Peyer's patch (tissue), 4 donors: ENCODE data around the gene NCK2. TPM values are rescaled to one million over a fixed set of nuclear protein-coding genes. Genes with fewer than 3 reads are reported as not detected.

Experiments
- DNase-seq, 3 donors: peaks; one replicate each; pipeline ENCODE4 v3.0.0-alpha.2; 2017 to 2019
- H3K27ac ChIP-seq, 4 donors: fragments of 200-600 bp; sonication (generic); one replicate each; pipeline ENCODE4 v1.5.1; 2016 to 2019
- H3K27me3 ChIP-seq, 2 donors: fragments of 200-600 bp; sonication (generic); one replicate each; pipeline ENCODE4 v1.5.1; 2019
- H3K36me3 ChIP-seq, 3 donors: fragments of 200-600 bp; sonication (generic); one replicate each; pipeline ENCODE4 v1.5.1; 2016 to 2019
- H3K4me1 ChIP-seq, 4 donors: fragments of 200-600 bp; sonication (generic); one replicate each; pipeline ENCODE4 v1.5.1; 2016 to 2019
- H3K4me3 ChIP-seq, 4 donors: fragments of 200-600 bp; sonication (generic); 1 replicate in 3 of 4; 2 replicates in 1 of 4; pipeline ENCODE4 v1.5.1; 2016 to 2019; ENCODE audit warnings: mild to moderate bottlenecking in 1 of 4
- H3K9me3 ChIP-seq, 4 donors: fragments of 200-600 bp; sonication (generic); one replicate each; pipeline ENCODE4 v1.5.1; 2016 to 2019; ENCODE audit warnings: mild to moderate bottlenecking in 1 of 4
- POLR2A ChIP-seq, 2 donors: fragments of 450-650 bp; IDR thresholded peaks; one replicate each; pipeline ENCODE4 v1.5.1; 2017; ENCODE audit warnings: antibody characterized with exemption in 2 of 2, mild to moderate bottlenecking in 2 of 2, moderate library complexity in 2 of 2
- total RNA-seq, 4 donors: library from RNA; depleted of rRNA; stranded (reverse); fragments of >200 nt; gene quantifications; one replicate each; pipeline ENCODE4 v1.1.0, GENCODE V29; 2016
- TF ChIP-seq, protein P1 (sequence below), 6 experiments: fragments of 450-650 bp in 4 of 6; fragments of 200-600 bp in 2 of 6; sonication (generic) in 1 of 6; IDR thresholded peaks; one replicate each; pipeline ENCODE4 v1.5.1; 2017 to 2019; ENCODE audit warnings: antibody characterized with exemption in 6 of 6, mild to moderate bottlenecking in 3 of 6, moderate library complexity in 1 of 6

The NCK2 gene
- total RNA-seq, 4 donors from 2014 or later = 58.6 to 94.5 (median 85.8) TPM

DNA sequence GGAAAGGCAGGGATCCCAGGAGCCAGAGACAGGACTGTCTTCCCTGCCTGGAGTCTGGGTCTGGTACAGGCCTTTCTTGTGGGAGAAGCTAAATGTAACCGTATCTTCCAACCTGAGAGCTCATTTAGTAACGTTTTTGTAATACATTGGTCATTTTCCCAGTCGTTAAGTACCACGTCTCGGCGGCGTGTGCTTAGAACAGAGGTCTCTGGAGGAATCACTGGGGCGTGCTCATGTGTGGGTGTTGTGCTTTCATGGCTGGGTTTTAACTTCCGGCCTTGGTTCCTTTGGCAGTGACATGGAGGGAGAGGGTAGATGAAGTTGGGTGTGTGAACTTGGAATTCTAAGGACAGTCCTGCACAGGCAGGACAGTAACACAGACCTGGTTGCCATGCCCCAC, 79.7 kb downstream of the NCK2 start:
- Histone ChIP-seq H3K27me3 (no peaks in the 10 kb centered on the region), H3K9me3 (no peaks in the 10 kb centered on the region), H3K36me3 (no peaks in the 10 kb centered on the region), H3K27ac (no peak overlapping the region), H3K4me1 (peaks cover 3 to 33% (median 14%) of the 10 kb centered on the region in 4 donors), H3K4me3 (no peak overlapping the region)
- no peak for DNase-seq
- TF ChIP-seq POLR2A (IDR thresholded peaks at IDR 0.05) = no peak
- TF ChIP-seq, protein P1, sequence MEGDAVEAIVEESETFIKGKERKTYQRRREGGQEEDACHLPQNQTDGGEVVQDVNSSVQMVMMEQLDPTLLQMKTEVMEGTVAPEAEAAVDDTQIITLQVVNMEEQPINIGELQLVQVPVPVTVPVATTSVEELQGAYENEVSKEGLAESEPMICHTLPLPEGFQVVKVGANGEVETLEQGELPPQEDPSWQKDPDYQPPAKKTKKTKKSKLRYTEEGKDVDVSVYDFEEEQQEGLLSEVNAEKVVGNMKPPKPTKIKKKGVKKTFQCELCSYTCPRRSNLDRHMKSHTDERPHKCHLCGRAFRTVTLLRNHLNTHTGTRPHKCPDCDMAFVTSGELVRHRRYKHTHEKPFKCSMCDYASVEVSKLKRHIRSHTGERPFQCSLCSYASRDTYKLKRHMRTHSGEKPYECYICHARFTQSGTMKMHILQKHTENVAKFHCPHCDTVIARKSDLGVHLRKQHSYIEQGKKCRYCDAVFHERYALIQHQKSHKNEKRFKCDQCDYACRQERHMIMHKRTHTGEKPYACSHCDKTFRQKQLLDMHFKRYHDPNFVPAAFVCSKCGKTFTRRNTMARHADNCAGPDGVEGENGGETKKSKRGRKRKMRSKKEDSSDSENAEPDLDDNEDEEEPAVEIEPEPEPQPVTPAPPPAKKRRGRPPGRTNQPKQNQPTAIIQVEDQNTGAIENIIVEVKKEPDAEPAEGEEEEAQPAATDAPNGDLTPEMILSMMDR (IDR thresholded peaks at IDR 0.05) = no peak

DNA sequence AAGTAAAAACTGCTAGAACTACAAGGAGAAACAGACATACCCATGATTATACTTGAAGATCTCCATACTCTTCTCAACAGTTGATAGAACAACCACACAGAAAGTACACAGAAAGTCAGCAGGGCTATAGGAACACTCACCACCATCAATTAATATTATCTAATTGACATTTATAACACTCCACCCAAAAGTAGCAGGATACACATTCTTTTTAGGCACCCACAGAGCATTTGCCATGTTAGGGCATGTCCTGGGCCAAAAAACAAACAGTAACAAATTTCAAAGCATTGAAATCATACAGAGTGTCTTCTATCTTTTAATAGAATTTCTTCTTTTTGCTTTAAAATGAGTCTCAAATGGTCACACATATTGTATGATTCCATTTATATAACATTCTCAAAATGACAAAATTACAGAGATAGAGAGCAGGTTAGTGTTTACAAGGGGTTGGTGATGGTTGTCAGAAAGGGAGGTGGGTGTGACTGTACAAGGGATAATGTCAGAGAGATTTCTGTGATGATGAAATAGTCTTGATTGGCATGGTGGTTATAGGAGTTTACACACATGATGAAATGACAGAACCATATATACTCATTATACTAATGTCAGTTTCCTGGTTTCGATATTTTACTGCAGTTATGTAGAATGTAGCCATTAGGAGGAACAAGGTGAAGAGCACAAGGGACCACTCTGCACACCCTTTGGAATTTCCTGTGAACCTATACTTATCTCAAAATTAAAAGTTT, 82.8 kb downstream of the NCK2 start:
- Histone ChIP-seq H3K27ac (no peak overlapping the region), H3K4me3 (no peak overlapping the region), H3K27me3 (no peaks in the 10 kb centered on the region), H3K36me3 (no peaks in the 10 kb centered on the region), H3K9me3 (no peaks in the 10 kb centered on the region), H3K4me1 (peaks cover 0 to 8% (median 2%) of the 10 kb centered on the region in 4 donors)
- no peak for DNase-seq
- TF ChIP-seq, protein P1 (IDR thresholded peaks at IDR 0.05) = no peak
- TF ChIP-seq POLR2A (IDR thresholded peaks at IDR 0.05) = no peak

DNA sequence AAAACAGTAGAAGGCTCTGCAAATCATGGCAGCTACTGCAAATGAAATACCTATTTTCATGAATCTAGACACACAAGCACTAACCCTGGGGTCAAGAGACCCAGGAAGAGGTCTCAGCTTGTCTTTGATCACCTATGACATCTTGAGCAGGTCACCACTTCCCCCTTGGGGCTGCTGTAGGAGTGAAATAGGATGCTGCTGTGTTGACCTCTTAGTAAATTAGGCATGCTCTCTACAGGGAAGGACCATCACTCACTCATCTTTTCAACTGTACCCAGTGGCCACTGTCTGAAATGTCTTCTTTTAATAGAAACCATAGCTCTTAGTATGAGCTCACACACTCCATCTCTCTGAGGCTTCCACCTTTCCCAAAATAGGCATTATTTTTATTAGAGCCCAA, 83.8 kb downstream of the NCK2 start:
- no peak for TF ChIP-seq POLR2A (IDR thresholded peaks at IDR 0.05)
- TF ChIP-seq, protein P1 (IDR thresholded peaks at IDR 0.05) = no peak
- H3K9me3 ChIP-seq = no peaks in the 10 kb centered on the region

DNA sequence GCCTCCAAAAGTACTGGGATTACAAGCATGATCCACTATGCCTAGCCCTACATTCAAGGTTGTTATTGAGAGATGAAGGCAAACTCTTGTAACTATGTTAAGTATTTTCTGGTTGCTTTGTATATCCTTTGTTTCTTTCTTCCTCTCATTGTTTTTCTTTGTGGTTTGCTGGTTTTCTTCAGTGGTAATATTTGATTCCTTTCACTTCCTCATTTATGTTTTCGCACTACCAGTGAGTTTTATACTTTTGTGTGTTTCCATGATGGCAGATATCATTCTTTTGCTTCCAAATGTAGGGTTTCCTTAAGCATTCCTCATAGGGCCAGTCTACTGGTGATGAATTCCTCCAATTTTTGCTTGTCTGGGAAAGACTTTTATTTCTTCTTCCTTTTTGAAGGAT, 90.2 kb downstream of the NCK2 start:
- TF ChIP-seq, protein P1 (IDR thresholded peaks at IDR 0.05) = no peak
- no peak for TF ChIP-seq POLR2A (IDR thresholded peaks at IDR 0.05)
- no peaks in the 10 kb centered on the region for H3K36me3 ChIP-seq
- no peaks in the 10 kb centered on the region for H3K27me3 ChIP-seq
- H3K4me1 ChIP-seq = peaks cover 0 to 6% (median 0%) of the 10 kb centered on the region in 4 donors
- DNase-seq = no peak
- peaks cover 0 to 11% (median 5%) of the 10 kb centered on the region in 4 donors for H3K9me3 ChIP-seq
- H3K27ac ChIP-seq = peak overlapping the region in 1 of 4 donors; percentile 66
- no peak overlapping the region for H3K4me3 ChIP-seq

More for the DNA sequence above, 83.8 kb downstream of the NCK2 start:
- H3K27me3 ChIP-seq = no peaks in the 10 kb centered on the region
- peaks cover 0 to 3% (median 0%) of the 10 kb centered on the region in 4 donors for H3K4me1 ChIP-seq
- DNase-seq = no peak
- H3K4me3 ChIP-seq = no peak overlapping the region
- no peaks in the 10 kb centered on the region for H3K36me3 ChIP-seq
- no peak overlapping the region for H3K27ac ChIP-seq

DNA sequence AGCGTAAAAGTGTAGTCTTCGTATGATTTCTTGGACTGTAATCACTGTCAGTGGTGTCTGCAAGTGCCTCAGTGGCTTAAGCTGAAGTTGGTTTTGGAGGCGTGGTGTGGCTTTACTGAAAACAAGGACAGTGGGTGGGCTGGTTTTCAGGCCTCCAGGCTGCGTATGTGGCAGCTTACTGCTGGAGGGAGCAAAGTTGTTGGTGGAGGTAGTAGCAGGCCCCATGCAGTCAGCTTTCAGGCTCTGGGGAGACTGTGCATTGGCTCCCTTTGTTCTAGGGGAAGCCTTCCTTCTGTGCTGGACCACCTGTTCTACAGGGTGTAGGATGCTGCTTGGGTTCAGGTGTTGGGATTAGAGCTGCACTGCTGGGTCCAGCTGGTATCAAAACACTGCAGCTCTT, 91.6 kb downstream of the NCK2 start:
- Histone ChIP-seq H3K27ac (no peak overlapping the region), H3K36me3 (no peaks in the 10 kb centered on the region), H3K27me3 (no peaks in the 10 kb centered on the region), H3K4me3 (no peak overlapping the region), H3K4me1 (peaks cover 0 to 7% (median 0%) of the 10 kb centered on the region in 4 donors), H3K9me3 (peaks cover 0 to 11% (median 5%) of the 10 kb centered on the region in 4 donors)
- no peak for TF ChIP-seq POLR2A (IDR thresholded peaks at IDR 0.05)
- TF ChIP-seq, protein P1 (IDR thresholded peaks at IDR 0.05) = no peak
- no peak for DNase-seq
